ENCODE results near the gene PTGES. TPM values are rescaled to one million over a fixed set of nuclear protein-coding genes. Genes with fewer than 3 reads are reported as not detected.
A peak's percentile ranks its signal among the peaks of the same experiment; 100 is the strongest.

The PTGES gene
- total RNA-seq, 1 experiment from 2014 or later, result 17.2 TPM

- TF ChIP-seq CTCF (IDR thresholded peaks at IDR 0.05 in 2 of 3, conservative IDR thresholded peaks at IDR 0.05 in 1 of 3; ENCODE audit: borderline replicate concordance in 1 of 3, insufficient read depth in 1 of 3, low read depth in 2 of 3, low read length in 2 of 3) (peak; percentile 94 to 98 (median 96)), FOSL1 (IDR thresholded peaks at IDR 0.05; ENCODE audit: low read depth) (no peak), POLR2A (IDR thresholded peaks at IDR 0.05; ENCODE audit: borderline replicate concordance, extremely low read depth, insufficient read depth, insufficient read length) (no peak), CBX3 (IDR thresholded peaks at IDR 0.05; ENCODE audit: low read depth) (no peak), JUND (IDR thresholded peaks at IDR 0.05) (no peak), RAD21 (IDR thresholded peaks at IDR 0.05; ENCODE audit: low read depth) (peak; percentile 94), ZNF274 (IDR thresholded peaks at IDR 0.05; ENCODE audit: low read depth, low read length) (no peak), SRF (IDR thresholded peaks at IDR 0.05; ENCODE audit: low read depth) (no peak)
- TF ChIP-seq, protein P1, sequence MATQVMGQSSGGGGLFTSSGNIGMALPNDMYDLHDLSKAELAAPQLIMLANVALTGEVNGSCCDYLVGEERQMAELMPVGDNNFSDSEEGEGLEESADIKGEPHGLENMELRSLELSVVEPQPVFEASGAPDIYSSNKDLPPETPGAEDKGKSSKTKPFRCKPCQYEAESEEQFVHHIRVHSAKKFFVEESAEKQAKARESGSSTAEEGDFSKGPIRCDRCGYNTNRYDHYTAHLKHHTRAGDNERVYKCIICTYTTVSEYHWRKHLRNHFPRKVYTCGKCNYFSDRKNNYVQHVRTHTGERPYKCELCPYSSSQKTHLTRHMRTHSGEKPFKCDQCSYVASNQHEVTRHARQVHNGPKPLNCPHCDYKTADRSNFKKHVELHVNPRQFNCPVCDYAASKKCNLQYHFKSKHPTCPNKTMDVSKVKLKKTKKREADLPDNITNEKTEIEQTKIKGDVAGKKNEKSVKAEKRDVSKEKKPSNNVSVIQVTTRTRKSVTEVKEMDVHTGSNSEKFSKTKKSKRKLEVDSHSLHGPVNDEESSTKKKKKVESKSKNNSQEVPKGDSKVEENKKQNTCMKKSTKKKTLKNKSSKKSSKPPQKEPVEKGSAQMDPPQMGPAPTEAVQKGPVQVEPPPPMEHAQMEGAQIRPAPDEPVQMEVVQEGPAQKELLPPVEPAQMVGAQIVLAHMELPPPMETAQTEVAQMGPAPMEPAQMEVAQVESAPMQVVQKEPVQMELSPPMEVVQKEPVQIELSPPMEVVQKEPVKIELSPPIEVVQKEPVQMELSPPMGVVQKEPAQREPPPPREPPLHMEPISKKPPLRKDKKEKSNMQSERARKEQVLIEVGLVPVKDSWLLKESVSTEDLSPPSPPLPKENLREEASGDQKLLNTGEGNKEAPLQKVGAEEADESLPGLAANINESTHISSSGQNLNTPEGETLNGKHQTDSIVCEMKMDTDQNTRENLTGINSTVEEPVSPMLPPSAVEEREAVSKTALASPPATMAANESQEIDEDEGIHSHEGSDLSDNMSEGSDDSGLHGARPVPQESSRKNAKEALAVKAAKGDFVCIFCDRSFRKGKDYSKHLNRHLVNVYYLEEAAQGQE (IDR thresholded peaks at IDR 0.05; ENCODE audit: low read depth), result no peak
These were observed 26.3 kb downstream of the PTGES start (continued) for GRCh38 chr9:129726322-129727160.

Measured in HCT116 (cell line).